ENCODE results near the gene RPS6KA1. TPM values are rescaled to one million over a fixed set of nuclear protein-coding genes. Genes with fewer than 3 reads are reported as not detected.

The RPS6KA1 gene
- total and polyA plus RNA-seq, 9 of the 15 experiments (the other 6 are each of a cell fraction or from before 2014, with no cell fraction given), result 2.4 to 61.0 (median 35.5) TPM

DNA sequence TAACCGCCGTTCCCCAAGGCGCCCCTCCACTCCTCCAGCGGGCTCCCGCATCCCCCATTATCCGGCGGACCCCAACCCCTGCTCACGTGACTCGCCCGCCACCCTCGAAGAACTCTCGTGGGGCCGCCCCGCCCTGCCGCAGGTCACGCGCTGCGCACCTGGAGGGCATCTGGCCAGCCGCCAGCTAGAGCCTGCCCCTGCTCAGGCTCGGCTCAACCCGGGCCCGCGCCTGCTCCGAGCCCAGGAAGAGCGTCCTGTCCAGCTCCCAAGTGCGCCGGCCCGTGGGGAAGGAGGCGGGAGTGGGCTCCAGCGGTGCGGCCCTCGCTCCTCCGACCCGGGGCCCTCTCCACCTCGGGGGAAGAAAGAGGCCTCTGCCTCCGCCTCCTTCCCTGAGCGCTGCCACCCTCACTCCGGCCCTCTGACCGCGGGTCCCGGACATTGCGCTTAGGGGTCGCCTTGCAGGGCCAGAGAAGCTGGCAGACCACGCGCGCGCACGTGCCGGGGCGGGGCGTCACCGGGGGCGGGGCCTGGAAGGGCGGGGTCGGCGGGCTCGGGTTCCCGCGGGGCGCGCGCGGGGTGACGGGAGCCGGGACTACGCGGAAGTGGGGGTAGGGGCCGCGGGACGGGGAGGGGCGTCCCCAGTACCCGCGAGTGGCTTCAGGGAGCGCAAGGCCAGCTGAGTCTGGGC lies 28.9 kb upstream of the RPS6KA1 start (continued):
- TF ChIP-seq, protein P1, sequence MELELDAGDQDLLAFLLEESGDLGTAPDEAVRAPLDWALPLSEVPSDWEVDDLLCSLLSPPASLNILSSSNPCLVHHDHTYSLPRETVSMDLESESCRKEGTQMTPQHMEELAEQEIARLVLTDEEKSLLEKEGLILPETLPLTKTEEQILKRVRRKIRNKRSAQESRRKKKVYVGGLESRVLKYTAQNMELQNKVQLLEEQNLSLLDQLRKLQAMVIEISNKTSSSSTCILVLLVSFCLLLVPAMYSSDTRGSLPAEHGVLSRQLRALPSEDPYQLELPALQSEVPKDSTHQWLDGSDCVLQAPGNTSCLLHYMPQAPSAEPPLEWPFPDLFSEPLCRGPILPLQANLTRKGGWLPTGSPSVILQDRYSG (tag; conservative IDR thresholded peaks at IDR 0.05; ENCODE audit: low read depth), result no peak
- TF ChIP-seq ZNF668 (CRISPR knock-in tag; IDR thresholded peaks at IDR 0.05), result no peak
- TF ChIP-seq, protein P2, sequence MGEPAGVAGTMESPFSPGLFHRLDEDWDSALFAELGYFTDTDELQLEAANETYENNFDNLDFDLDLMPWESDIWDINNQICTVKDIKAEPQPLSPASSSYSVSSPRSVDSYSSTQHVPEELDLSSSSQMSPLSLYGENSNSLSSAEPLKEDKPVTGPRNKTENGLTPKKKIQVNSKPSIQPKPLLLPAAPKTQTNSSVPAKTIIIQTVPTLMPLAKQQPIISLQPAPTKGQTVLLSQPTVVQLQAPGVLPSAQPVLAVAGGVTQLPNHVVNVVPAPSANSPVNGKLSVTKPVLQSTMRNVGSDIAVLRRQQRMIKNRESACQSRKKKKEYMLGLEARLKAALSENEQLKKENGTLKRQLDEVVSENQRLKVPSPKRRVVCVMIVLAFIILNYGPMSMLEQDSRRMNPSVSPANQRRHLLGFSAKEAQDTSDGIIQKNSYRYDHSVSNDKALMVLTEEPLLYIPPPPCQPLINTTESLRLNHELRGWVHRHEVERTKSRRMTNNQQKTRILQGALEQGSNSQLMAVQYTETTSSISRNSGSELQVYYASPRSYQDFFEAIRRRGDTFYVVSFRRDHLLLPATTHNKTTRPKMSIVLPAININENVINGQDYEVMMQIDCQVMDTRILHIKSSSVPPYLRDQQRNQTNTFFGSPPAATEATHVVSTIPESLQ (CRISPR knock-in tag; IDR thresholded peaks at IDR 0.05), result peak; percentile 94; the same call in 1 of the 2 replicates
- TF ChIP-seq CHD1 (IDR thresholded peaks at IDR 0.05; ENCODE audit: low read length), result peak; percentile 47
- TF ChIP-seq SUPT5H (IDR thresholded peaks at IDR 0.05), result no peak; the same call in 1 of the 2 replicates
- peak; percentile 88; the same call in 1 of the 2 replicates for TF ChIP-seq GATAD2B (IDR thresholded peaks at IDR 0.05; ENCODE audit: borderline replicate concordance)
- no peak for TF ChIP-seq KAT8 (IDR thresholded peaks at IDR 0.05; ENCODE audit: low read depth)
- peak; percentile 95 for TF ChIP-seq FIP1L1 (IDR thresholded peaks at IDR 0.05; ENCODE audit: low read depth, low read length, poor library complexity, severe bottlenecking)
- TF ChIP-seq, protein P3, sequence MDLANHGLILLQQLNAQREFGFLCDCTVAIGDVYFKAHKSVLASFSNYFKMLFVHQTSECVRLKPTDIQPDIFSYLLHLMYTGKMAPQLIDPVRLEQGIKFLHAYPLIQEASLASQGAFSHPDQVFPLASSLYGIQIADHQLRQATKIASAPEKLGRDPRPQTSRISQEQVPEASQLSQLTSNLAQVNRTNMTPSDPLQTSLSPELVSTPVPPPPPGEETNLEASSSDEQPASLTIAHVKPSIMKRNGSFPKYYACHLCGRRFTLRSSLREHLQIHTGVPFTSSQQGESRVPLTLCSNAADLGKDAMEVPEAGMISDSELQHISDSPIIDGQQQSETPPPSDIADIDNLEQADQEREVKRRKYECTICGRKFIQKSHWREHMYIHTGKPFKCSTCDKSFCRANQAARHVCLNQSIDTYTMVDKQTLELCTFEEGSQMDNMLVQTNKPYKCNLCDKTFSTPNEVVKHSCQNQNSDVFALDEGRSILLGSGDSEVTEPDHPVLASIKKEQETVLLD (IDR thresholded peaks at IDR 0.05), result peak; percentile 70
- peak; percentile 90 for TF ChIP-seq SAFB (IDR thresholded peaks at IDR 0.05; ENCODE audit: borderline replicate concordance, low read depth, low read length)
- peak; percentile 33 for TF ChIP-seq CCNT2 (IDR thresholded peaks at IDR 0.05; ENCODE audit: borderline replicate concordance, extremely low read depth, insufficient read length, low read depth, low read length)
- TF ChIP-seq SAP30 (IDR thresholded peaks at IDR 0.05; ENCODE audit: borderline replicate concordance, insufficient read depth, low read depth, low read length, poor library complexity, severe bottlenecking), result peak; percentile 77
- TF ChIP-seq, protein P4, sequence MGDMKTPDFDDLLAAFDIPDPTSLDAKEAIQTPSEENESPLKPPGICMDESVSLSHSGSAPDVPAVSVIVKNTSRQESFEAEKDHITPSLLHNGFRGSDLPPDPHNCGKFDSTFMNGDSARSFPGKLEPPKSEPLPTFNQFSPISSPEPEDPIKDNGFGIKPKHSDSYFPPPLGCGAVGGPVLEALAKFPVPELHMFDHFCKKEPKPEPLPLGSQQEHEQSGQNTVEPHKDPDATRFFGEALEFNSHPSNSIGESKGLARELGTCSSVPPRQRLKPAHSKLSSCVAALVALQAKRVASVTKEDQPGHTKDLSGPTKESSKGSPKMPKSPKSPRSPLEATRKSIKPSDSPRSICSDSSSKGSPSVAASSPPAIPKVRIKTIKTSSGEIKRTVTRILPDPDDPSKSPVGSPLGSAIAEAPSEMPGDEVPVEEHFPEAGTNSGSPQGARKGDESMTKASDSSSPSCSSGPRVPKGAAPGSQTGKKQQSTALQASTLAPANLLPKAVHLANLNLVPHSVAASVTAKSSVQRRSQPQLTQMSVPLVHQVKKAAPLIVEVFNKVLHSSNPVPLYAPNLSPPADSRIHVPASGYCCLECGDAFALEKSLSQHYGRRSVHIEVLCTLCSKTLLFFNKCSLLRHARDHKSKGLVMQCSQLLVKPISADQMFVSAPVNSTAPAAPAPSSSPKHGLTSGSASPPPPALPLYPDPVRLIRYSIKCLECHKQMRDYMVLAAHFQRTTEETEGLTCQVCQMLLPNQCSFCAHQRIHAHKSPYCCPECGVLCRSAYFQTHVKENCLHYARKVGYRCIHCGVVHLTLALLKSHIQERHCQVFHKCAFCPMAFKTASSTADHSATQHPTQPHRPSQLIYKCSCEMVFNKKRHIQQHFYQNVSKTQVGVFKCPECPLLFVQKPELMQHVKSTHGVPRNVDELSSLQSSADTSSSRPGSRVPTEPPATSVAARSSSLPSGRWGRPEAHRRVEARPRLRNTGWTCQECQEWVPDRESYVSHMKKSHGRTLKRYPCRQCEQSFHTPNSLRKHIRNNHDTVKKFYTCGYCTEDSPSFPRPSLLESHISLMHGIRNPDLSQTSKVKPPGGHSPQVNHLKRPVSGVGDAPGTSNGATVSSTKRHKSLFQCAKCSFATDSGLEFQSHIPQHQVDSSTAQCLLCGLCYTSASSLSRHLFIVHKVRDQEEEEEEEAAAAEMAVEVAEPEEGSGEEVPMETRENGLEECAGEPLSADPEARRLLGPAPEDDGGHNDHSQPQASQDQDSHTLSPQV (IDR thresholded peaks at IDR 0.05), result peak; percentile 23; the same call in 1 of the 2 replicates
- TF ChIP-seq, protein P5, sequence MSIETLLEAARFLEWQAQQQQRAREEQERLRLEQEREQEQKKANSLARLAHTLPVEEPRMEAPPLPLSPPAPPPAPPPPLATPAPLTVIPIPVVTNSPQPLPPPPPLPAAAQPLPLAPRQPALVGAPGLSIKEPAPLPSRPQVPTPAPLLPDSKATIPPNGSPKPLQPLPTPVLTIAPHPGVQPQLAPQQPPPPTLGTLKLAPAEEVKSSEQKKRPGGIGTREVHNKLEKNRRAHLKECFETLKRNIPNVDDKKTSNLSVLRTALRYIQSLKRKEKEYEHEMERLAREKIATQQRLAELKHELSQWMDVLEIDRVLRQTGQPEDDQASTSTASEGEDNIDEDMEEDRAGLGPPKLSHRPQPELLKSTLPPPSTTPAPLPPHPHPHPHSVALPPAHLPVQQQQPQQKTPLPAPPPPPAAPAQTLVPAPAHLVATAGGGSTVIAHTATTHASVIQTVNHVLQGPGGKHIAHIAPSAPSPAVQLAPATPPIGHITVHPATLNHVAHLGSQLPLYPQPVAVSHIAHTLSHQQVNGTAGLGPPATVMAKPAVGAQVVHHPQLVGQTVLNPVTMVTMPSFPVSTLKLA (conservative IDR thresholded peaks at IDR 0.05), result peak; percentile 96 to 97
- no peak for TF ChIP-seq ZNF699 (CRISPR knock-in tag; IDR thresholded peaks at IDR 0.05; ENCODE audit: insufficient replicate concordance)
- peak; percentile 80 for TF ChIP-seq ZNF12 (CRISPR knock-in tag; IDR thresholded peaks at IDR 0.05)
